Ovary (tissue), 10 donors: ENCODE measurements around the gene PARK7. TPM values are rescaled to one million over a fixed set of nuclear protein-coding genes. Genes with fewer than 3 reads are reported as not detected.

Experiments
- DNase-seq, 5 donors: peaks; one replicate each; pipeline ENCODE4 v3.0.0-alpha.2; 2019 to 2020
- H3K27ac ChIP-seq, 2 donors: fragments of 200-600 bp; one replicate each; pipeline versions ENCODE4 v1.5.1 to v1.8.0; 2019 to 2022
- H3K27me3 ChIP-seq: fragments of 200-600 bp; one replicate; pipeline ENCODE4 v1.8.0; 2022
- H3K36me3 ChIP-seq: fragments of 200-600 bp; sonication (generic); one replicate; pipeline ENCODE4 v1.5.1; 2019
- H3K4me1 ChIP-seq: one replicate; pipeline ENCODE4 v1.8.1; 2013; ENCODE audit warnings: mild to moderate bottlenecking, moderate library complexity; ENCODE audit not compliant: insufficient read depth
- H3K4me3 ChIP-seq: fragments of 200-600 bp; sonication (generic); one replicate; pipeline ENCODE4 v1.5.1; 2017
- H3K9me3 ChIP-seq, 2 donors: fragments of 200-600 bp in 1 of 2; sonication (generic) in 1 of 2; one replicate each; pipeline versions ENCODE4 v1.5.1 to v1.8.1; 2013 to 2019; ENCODE audit warnings: mild to moderate bottlenecking in 1 of 2, moderate library complexity in 1 of 2
- EP300 ChIP-seq: sonication (generic); formaldehyde crosslinking; IDR thresholded peaks from one replicate; pipeline ENCODE4 v1.6.1; 2017; ENCODE audit warnings: antibody characterized with exemption
- POLR2A ChIP-seq: fragments of 450-650 bp; IDR thresholded peaks from one replicate; pipeline ENCODE4 v1.6.1; 2017; ENCODE audit warnings: antibody characterized with exemption, mild to moderate bottlenecking, moderate library complexity
- WGBS, 3 donors: extraction: QIAGEN DNeasy Blood & Tissue Kit in 1 of 3; methylation state at CpG; one replicate each; pipeline versions ENCODE4 v1.1.5 to v1.1.7; 2013 to 2017; 5-methylcytosine and 5-hydroxymethylcytosine counted together
- intact Hi-C, 4 donors: fragments of 100-400 bp; cut with DNase I; formaldehyde crosslinking; loops; one replicate each; pipeline versions ENCODE4 v1.11.0 to v1.15.1; 2022 to 2023
- long read RNA-seq, 3 donors: library from polyadenylated mRNA in 2 of 3; unstranded in 2 of 3; transcript quantifications; one replicate each; pipeline ENCODE4 v2.0.0 and lab custom pipeline, GENCODE V29; 2021 to 2026
- polyA plus RNA-seq, 2 donors: library from polyadenylated mRNA; stranded (reverse); fragments of 200-250 nt in 1 of 2; fragments of 350-450 nt in 1 of 2; fragmentation: Illumina TruSeq in 1 of 2; extraction: RNeasy Lipid Tissue Mini Kit (QIAGEN cat#74804) in 1 of 2; gene quantifications; one replicate each; pipeline ENCODE4 v1.2.3, GENCODE V29; 2013 to 2014
- total RNA-seq, 7 donors: library from RNA; depleted of rRNA in 2 of 7; stranded (reverse); fragments of >200 nt in 2 of 7; fragmentation: NEBNext Ultra II Directional in 3 of 7; extraction: Animal tissue kit (Norgen Biotek cat#: 25700) in 3 of 7; gene quantifications; one replicate each; pipeline versions ENCODE4 v1.1.0 to v1.2.4, GENCODE V29; 2016 to 2023
- TF ChIP-seq, protein P1 (sequence below), 3 donors: fragments of 450-650 bp in 2 of 3; fragments of 200-600 bp in 1 of 3; IDR thresholded peaks; one replicate each; pipeline versions ENCODE4 v1.5.1 to v1.8.0; 2016 to 2022; ENCODE audit warnings: antibody characterized with exemption in 3 of 3, mild to moderate bottlenecking in 1 of 3
- donor health status: DM: no; HTN: no; CAD: no; lungs with moderate emphysema.
- donor health status: DM: no; HTN: no; CAD: no.
- donor health status: Bipolar disorder and iron deficiency.
- donor health status: DM: yes; HTN: yes; CAD: no.
- donor health status: DM: no; HTN: no; CAD: no.
- donor health status: DM: yes; HTN: yes; CAD: no.

Gene PARK7
- total RNA-seq, result 100 to 1,000 TPM; 159 to 266 (median 248) TPM
- 100 to 1,000 TPM; 241 to 438 TPM for polyA plus RNA-seq
- long read RNA-seq, donor 1, transcript PARK7-209 (7 exons, 1,088 nt), result minor isoform, 75 of 184 reads
- long read RNA-seq, donor 1, transcript PARK7-201 (7 exons, 949 nt), result major isoform, 91 of 184 reads
- long read RNA-seq, donor 1, partial matches to known transcripts, result 10 of 184 reads
- long read RNA-seq, donor 1, other reads (novel, unspliced or antisense), result 7 of 184 reads
- long read RNA-seq, donor 2, transcript PARK7-209 (7 exons, 1,088 nt), result major isoform, 108 of 257 reads
- long read RNA-seq, donor 2, transcript PARK7-201 (7 exons, 949 nt), result minor isoform, 99 of 257 reads
- long read RNA-seq, donor 2, partial matches to known transcripts, result 44 of 257 reads
- long read RNA-seq, donor 2, other reads (novel, unspliced or antisense), result 6 of 257 reads
- long read RNA-seq, donor 3, transcript PARK7-201 (7 exons, 949 nt), result major isoform, 106 of 219 reads
- long read RNA-seq, donor 3, transcript PARK7-209 (7 exons, 1,088 nt), result minor isoform, 83 of 219 reads
- long read RNA-seq, donor 3, partial matches to known transcripts, result 20 of 219 reads
- long read RNA-seq, donor 3, other reads (novel, unspliced or antisense), result 8 of 219 reads

DNA sequence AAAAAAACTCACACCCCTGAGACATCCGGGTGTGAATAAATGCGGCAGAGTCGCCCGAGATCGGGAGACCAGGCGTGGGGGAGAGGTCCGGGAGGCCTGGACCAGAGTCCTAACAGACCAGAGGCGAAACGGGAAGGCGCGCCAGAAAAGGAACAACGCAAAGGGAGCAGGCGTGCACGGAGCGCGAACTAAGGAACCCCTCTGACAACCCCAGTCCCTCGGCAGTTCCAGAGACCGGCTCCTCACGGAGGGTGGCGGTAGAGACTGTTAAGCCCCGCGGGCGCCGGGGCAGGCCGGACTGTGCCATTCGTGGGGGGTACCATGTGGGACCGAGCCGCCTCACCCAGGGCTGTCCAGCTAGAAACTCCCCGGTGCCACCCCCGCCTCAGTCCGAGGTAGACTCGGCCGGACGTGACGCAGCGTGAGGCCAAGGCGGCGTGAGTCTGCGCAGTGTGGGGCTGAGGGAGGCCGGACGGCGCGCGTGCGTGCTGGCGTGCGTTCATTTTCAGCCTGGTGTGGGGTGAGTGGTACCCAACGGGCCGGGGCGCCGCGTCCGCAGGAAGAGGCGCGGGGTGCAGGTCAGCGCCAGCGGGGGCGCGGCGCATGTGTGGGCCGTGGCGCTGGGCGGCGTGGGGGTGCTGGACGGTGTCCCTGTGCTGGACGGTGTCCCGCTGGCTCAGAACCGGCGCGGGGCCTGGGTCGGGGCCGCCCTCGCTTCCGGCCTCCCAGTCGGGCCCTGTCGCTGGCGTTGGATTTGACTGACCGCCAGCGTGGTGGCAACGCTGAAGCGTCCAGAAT is at the start of gene PARK7:
TSS of gene PARK7 (plus strand) at position 496 of the 798 bp plus-strand sequence. CDS start 1,075 bp downstream, outside the sequence.
- H3K36me3 ChIP-seq, result no peaks in the 10 kb centered on the region
- H3K9me3 ChIP-seq, result no peaks in the 10 kb centered on the region
- peak; percentile 99 to 100 (median 100) for DNase-seq
- H3K27me3 ChIP-seq, result no peaks in the 10 kb centered on the region
- H3K4me1 ChIP-seq, result peaks cover 2% of the 10 kb centered on the region
- TF ChIP-seq, protein P1, sequence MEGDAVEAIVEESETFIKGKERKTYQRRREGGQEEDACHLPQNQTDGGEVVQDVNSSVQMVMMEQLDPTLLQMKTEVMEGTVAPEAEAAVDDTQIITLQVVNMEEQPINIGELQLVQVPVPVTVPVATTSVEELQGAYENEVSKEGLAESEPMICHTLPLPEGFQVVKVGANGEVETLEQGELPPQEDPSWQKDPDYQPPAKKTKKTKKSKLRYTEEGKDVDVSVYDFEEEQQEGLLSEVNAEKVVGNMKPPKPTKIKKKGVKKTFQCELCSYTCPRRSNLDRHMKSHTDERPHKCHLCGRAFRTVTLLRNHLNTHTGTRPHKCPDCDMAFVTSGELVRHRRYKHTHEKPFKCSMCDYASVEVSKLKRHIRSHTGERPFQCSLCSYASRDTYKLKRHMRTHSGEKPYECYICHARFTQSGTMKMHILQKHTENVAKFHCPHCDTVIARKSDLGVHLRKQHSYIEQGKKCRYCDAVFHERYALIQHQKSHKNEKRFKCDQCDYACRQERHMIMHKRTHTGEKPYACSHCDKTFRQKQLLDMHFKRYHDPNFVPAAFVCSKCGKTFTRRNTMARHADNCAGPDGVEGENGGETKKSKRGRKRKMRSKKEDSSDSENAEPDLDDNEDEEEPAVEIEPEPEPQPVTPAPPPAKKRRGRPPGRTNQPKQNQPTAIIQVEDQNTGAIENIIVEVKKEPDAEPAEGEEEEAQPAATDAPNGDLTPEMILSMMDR (IDR thresholded peaks at IDR 0.05), result peak; percentile 28 to 63 (median 60)
- peak; percentile 93 for TF ChIP-seq POLR2A
- no peak for TF ChIP-seq EP300
- peak within 1 kb of the TSS; percentile 81 to 91 for H3K27ac ChIP-seq
- WGBS, 3 donors, result 0 to 1% (median 0%) methylated on average over 79 to 81 of the region's 81 CpGs
- H3K4me3 ChIP-seq, result peak within 1 kb of the TSS; percentile 89
- intact Hi-C loops, result no loop called here

DNA sequence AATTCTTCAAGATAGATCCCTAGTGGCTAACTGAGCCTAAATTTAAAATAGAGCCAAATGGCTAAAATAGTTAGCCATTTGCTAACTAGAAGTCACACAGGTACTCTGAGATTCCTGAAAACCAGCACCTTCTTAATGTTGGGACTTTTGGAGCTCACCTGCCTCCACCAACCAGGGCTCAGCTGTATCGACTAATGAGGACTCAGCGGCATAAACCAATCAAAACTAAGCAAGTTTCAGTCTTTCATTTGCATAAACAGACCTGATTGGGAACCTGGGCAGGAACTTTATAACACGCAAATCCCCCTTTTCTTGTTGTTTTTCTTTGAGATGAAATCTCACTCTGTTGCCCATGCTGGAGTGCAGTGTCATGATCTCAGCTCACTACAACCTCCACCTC is 49.4 kb upstream of the PARK7 start:
- H3K27ac ChIP-seq, result no peak overlapping the region
- no peaks in the 10 kb centered on the region for H3K36me3 ChIP-seq
- no peak overlapping the region for H3K4me3 ChIP-seq
- no peaks in the 10 kb centered on the region for H3K9me3 ChIP-seq
- no peak for DNase-seq
- H3K4me1 ChIP-seq, result no peaks in the 10 kb centered on the region
- H3K27me3 ChIP-seq, result no peaks in the 10 kb centered on the region
- intact Hi-C loops, result no loop called here
- WGBS, 3 donors, result 80 to 85% (median 82%) methylated on average over 3 of the region's 3 CpGs
- TF ChIP-seq, protein P1 (IDR thresholded peaks at IDR 0.05), result no peak
- TF ChIP-seq EP300, result no peak
- TF ChIP-seq POLR2A, result no peak

DNA sequence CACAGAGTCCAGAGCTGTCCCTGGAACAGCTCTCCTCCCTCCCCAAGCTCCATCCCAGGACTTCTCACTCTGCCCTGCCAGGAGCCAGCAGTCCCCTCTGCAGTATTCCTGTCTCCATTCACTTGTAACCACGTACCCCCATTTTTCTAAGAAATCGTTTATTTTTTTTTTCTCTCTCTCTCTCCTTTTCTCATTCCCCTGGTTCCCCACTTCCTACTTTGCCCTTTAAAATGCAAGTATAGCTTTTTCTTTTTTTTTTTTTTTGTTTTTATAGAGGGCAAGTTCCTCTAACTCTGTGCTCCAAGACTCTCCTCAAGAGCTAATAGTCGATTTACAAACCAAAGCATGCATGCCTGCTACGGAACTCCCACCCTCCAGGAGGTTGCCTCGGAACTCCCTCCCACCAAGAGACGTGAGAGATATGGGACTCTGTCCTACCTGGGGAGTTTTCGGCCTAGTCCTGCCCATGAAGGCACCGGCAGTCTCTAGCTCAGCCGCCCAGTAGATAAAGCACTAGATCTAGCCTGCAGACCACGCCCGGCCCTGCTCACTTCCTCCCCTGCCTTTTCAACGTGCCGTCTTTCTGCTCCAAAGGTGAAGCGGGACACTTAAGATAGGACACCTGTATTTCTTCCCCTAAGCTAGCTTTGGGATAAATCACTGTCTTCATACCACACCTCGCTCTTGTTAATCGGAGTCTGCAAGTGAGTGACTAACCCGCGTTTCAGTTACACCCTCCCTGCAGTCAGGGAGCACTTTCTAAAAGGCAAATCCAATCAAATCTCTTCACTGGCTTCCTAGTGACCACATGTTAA is 48.6 kb upstream of the PARK7 start:
- Histone ChIP-seq H3K27ac (no peak overlapping the region), H3K4me1 (no peaks in the 10 kb centered on the region), H3K9me3 (no peaks in the 10 kb centered on the region), H3K4me3 (no peak overlapping the region), H3K36me3 (no peaks in the 10 kb centered on the region), H3K27me3 (no peaks in the 10 kb centered on the region)
- 55 to 66% (median 62%) methylated on average over 18 of the region's 18 CpGs for WGBS, 3 donors
- intact Hi-C loops, result no loop called here
- DNase-seq, result no peak
- TF ChIP-seq EP300 (no peak), POLR2A (no peak)
- TF ChIP-seq, protein P1 (IDR thresholded peaks at IDR 0.05), result no peak
